Measurements from ENCODE around the gene SNX14.

GRCh38 chr6:85556992-85557668, 36.5 kb downstream of the SNX14 start:
- TF ChIP-seq GATA2 (IDR thresholded peaks at IDR 0.05; ENCODE audit: low read depth, low read length): no peak
- no peak for TF ChIP-seq GATA3 (IDR thresholded peaks at IDR 0.05; ENCODE audit: low read depth, low read length)

Data from SH-SY5Y (cell line).